Upper lobe of left lung (tissue), 6 donors: ENCODE data around the gene SRC. TPM values are rescaled to one million over a fixed set of nuclear protein-coding genes. Genes with fewer than 3 reads are reported as not detected.

Experiments
- ATAC-seq, 2 donors: fragments of 200-7000 bp; cut with Tn5 transposase; one replicate each; pipeline ENCODE4 v1.9.1; 2022; ENCODE audit warnings: mild to moderate bottlenecking in 2 of 2, moderate library complexity in 2 of 2; ENCODE audit not compliant: low FRiP score in 2 of 2
- DNase-seq, 2 donors: peaks; one replicate each; pipeline ENCODE4 v3.0.0-alpha.2; 2019 to 2020
- H3K27ac ChIP-seq, 4 donors: fragments of 200-600 bp; sonication (generic); one replicate each; pipeline ENCODE4 v1.5.1; 2016 to 2019
- H3K27me3 ChIP-seq, 4 donors: fragments of 200-600 bp; sonication (generic); one replicate each; pipeline ENCODE4 v1.5.1; 2017 to 2019
- H3K36me3 ChIP-seq, 4 donors: fragments of 200-600 bp; sonication (generic); one replicate each; pipeline ENCODE4 v1.5.1; 2016 to 2019
- H3K4me1 ChIP-seq, 4 donors: fragments of 200-600 bp; sonication (generic); one replicate each; pipeline ENCODE4 v1.5.1; 2018 to 2019
- H3K4me3 ChIP-seq, 4 donors: fragments of 200-600 bp; sonication (generic); one replicate each; pipeline ENCODE4 v1.5.1; 2017 to 2019; ENCODE audit warnings: mild to moderate bottlenecking in 2 of 4, moderate library complexity in 1 of 4
- H3K9me3 ChIP-seq, 4 donors: fragments of 200-600 bp; sonication (generic); one replicate each; pipeline ENCODE4 v1.5.1; 2018 to 2019
- EP300 ChIP-seq, 4 donors: sonication (generic); formaldehyde crosslinking; IDR thresholded peaks; one replicate each; pipeline ENCODE4 v1.5.1; 2017; ENCODE audit warnings: antibody characterized with exemption in 4 of 4, control low read depth in 2 of 4
- POLR2A ChIP-seq, 4 donors: fragments of 450-650 bp; IDR thresholded peaks; one replicate each; pipeline ENCODE4 v1.5.1; 2016 to 2017; ENCODE audit warnings: antibody characterized with exemption in 4 of 4, mild to moderate bottlenecking in 2 of 4
- POLR2AphosphoS5 ChIP-seq, 2 donors: sonication (generic); formaldehyde crosslinking; IDR thresholded peaks; one replicate each; pipeline ENCODE4 v1.5.1; 2017; ENCODE audit warnings: antibody characterized with exemption in 2 of 2
- WGBS, 2 donors: methylation state at CpG; one replicate each; pipeline ENCODE4 v1.1.5; 2017 to 2018; 5-methylcytosine and 5-hydroxymethylcytosine counted together
- total RNA-seq, 6 donors: library from RNA; depleted of rRNA in 4 of 6; stranded (reverse); fragments of >200 nt in 4 of 6; gene quantifications; one replicate each; pipeline versions ENCODE4 v1.1.0 to v1.2.1, GENCODE V29; 2016 to 2021
- TF ChIP-seq, protein P1 (sequence below), 6 experiments: fragments of 450-650 bp in 4 of 6; fragments of 200-600 bp in 2 of 6; sonication (generic) in 2 of 6; IDR thresholded peaks; one replicate each; pipeline ENCODE4 v1.5.1; 2016 to 2019; ENCODE audit warnings: antibody characterized with exemption in 6 of 6
- donor health status: DM: no; HTN: no; CAD: no; lungs with moderate emphysema.
- donor health status: DM: no; HTN: yes; CAD: no; lungs with severe emphysema.

SRC gene
- total RNA-seq, 6 donors from 2014 or later, result 31.1 to 115 (median 66.8) TPM

DNA sequence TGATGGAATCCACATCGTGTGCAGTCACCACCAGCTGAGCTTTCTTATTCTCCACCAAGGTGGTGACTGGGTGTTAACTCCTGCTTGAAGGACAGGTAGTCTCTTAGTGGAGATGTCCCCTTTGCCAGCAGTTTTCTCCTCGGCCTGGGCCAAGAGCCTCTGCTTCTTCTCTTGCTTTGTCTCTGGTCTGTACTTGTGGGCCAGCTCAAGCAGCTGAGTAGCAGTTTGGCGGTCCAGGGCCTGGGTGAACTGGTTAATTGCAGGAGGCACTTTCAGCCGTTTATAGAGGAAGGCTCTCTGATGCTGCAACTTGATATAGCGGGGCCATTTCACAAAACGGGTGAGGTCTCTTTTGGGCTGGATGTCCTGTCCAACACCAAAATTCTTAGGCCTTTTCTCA lies 99.1 kb downstream of the SRC start:
- no peak overlapping the region for H3K27ac ChIP-seq
- DNase-seq (no peak), ATAC-seq (no peak)
- no peak overlapping the region for H3K4me3 ChIP-seq
- no peak for TF ChIP-seq POLR2AphosphoS5 (IDR thresholded peaks at IDR 0.05)
- no peak for TF ChIP-seq EP300 (IDR thresholded peaks at IDR 0.05)
- no peak for TF ChIP-seq POLR2A (IDR thresholded peaks at IDR 0.05)
- TF ChIP-seq, protein P1, sequence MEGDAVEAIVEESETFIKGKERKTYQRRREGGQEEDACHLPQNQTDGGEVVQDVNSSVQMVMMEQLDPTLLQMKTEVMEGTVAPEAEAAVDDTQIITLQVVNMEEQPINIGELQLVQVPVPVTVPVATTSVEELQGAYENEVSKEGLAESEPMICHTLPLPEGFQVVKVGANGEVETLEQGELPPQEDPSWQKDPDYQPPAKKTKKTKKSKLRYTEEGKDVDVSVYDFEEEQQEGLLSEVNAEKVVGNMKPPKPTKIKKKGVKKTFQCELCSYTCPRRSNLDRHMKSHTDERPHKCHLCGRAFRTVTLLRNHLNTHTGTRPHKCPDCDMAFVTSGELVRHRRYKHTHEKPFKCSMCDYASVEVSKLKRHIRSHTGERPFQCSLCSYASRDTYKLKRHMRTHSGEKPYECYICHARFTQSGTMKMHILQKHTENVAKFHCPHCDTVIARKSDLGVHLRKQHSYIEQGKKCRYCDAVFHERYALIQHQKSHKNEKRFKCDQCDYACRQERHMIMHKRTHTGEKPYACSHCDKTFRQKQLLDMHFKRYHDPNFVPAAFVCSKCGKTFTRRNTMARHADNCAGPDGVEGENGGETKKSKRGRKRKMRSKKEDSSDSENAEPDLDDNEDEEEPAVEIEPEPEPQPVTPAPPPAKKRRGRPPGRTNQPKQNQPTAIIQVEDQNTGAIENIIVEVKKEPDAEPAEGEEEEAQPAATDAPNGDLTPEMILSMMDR (IDR thresholded peaks at IDR 0.05), result no peak
- WGBS, 2 donors, result 76 to 79% methylated on average over 6 of the region's 6 CpGs
- no peaks in the 10 kb centered on the region for H3K27me3 ChIP-seq
- no peaks in the 10 kb centered on the region for H3K36me3 ChIP-seq
- no peaks in the 10 kb centered on the region for H3K4me1 ChIP-seq
- no peaks in the 10 kb centered on the region for H3K9me3 ChIP-seq

DNA sequence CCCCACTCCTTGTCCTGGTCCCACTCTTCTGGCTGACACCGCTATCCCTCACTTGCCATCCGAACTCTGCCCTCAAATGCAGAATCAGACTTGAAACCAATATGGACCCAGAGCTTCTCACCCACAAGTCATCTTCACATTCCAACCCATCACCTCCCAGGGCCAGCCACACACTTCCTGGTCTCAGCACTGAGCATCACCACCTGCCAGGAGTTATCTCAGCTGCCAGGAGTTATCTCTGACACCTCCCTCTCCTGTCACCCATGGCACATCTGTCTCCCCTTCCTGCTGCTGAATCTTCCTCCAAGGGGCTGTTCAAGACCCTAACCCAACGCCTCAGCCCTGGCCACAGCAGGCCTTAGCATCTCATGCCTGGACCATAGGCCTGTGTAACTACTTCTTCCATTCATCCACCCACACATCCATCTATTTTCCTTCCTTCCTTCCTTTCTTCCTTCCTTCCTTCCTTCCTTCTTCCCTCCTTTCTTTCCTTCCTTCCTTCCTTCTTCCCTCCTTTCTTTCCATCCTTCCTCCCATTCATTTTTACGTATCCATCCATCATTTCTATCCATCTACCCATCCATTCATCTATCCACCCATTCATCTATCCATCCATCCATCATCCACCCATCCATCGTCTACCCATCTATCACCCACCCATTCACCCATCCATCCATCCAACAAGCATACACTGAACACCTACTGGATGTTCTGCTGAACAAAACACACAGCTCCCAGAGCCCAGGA lies 100.5 kb downstream of the SRC start:
- TF ChIP-seq, protein P1 (IDR thresholded peaks at IDR 0.05), result no peak
- TF ChIP-seq EP300 (IDR thresholded peaks at IDR 0.05), result no peak
- TF ChIP-seq POLR2A (IDR thresholded peaks at IDR 0.05), result no peak
- TF ChIP-seq POLR2AphosphoS5 (IDR thresholded peaks at IDR 0.05), result no peak
- Histone ChIP-seq H3K27ac (no peak overlapping the region), H3K27me3 (no peaks in the 10 kb centered on the region), H3K36me3 (no peaks in the 10 kb centered on the region), H3K4me3 (no peak overlapping the region), H3K4me1 (no peaks in the 10 kb centered on the region), H3K9me3 (no peaks in the 10 kb centered on the region)
- WGBS, 2 donors, result 76 to 86% methylated on average over 5 of the region's 5 CpGs
- ATAC-seq (no peak), DNase-seq (no peak)

DNA sequence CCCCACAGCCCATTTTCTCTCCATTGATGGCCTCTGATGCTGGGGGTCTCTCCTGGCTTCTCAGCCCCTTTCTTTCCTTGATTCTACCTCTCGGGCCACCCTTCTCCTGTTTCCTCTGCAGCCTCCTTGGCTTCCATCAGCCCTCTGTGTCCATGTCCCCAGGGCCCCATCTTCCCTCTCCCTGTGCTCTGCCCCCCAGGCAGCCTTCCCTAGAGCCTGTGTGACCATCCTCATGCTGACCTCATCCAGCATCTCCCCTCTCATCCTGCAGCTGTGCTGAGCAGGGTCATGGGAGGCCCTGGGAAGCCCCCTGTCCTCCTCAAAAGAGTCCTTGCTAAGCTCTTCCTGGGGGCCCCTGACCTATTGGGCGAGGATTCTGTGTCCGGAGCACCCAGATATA lies 101.7 kb downstream of the SRC start:
- H3K27me3 ChIP-seq, result no peaks in the 10 kb centered on the region
- ATAC-seq, result no peak
- no peak for TF ChIP-seq EP300 (IDR thresholded peaks at IDR 0.05)
- no peak for TF ChIP-seq POLR2A (IDR thresholded peaks at IDR 0.05)
- no peak for TF ChIP-seq POLR2AphosphoS5 (IDR thresholded peaks at IDR 0.05)
- TF ChIP-seq, protein P1 (IDR thresholded peaks at IDR 0.05), result no peak
- H3K4me1 ChIP-seq, result no peaks in the 10 kb centered on the region
- H3K36me3 ChIP-seq, result no peaks in the 10 kb centered on the region
- H3K9me3 ChIP-seq, result no peaks in the 10 kb centered on the region
- WGBS, 2 donors, result 87 to 94% methylated on average over 3 of the region's 3 CpGs
- no peak for DNase-seq
- H3K4me3 ChIP-seq, result no peak overlapping the region
- no peak overlapping the region for H3K27ac ChIP-seq

DNA sequence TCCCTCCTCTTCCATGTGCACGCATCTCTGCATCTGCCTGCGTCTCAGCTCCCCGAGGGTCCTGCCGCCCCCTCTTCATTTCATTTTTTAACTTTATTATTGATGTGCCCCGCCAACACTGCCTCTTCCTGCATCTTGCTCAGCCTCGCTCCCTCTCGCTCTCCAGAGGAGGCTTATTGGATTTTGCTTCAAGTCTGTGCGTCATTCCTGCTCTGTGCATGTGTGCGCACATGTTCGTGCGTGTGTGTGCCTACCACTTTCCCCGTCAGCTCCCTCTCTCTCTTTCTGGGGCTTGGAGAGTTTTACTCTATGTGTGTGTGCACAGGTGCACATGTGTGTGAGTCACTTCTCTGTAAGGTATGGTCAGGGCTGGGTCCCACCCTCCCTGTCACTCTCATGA lies 103.3 kb downstream of the SRC start:
- Histone ChIP-seq H3K4me1 (no peaks in the 10 kb centered on the region), H3K4me3 (no peak overlapping the region), H3K27me3 (no peaks in the 10 kb centered on the region), H3K36me3 (no peaks in the 10 kb centered on the region), H3K9me3 (peaks cover 0 to 3% (median 0%) of the 10 kb centered on the region in 4 donors), H3K27ac (no peak overlapping the region)
- DNase-seq, result no peak
- TF ChIP-seq, protein P1 (IDR thresholded peaks at IDR 0.05), result no peak
- TF ChIP-seq EP300 (IDR thresholded peaks at IDR 0.05) (no peak), POLR2A (IDR thresholded peaks at IDR 0.05) (no peak), POLR2AphosphoS5 (IDR thresholded peaks at IDR 0.05) (no peak)
- 84 to 85% methylated on average over 12 of the region's 12 CpGs for WGBS, 2 donors
- ATAC-seq, result no peak

DNA sequence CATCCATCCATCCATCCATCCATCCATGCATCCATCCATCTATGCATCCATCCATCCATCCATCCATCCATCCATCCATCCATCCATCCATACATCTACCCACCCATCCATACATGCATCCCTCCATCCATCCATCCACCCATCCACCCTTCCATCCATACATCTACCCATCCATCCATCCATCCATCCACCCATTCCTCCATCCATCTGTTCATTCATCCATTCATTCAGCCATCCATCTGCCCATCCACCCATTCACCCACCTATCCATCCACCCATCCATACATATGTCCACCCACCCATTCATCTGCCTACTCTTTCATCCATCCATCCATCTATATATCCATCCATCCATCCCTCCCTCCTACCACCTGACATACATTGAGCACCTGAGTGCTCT lies 104.4 kb downstream of the SRC start:
- ATAC-seq, result no peak
- H3K9me3 ChIP-seq, result peaks cover 0 to 7% (median 4%) of the 10 kb centered on the region in 4 donors
- H3K4me1 ChIP-seq, result no peaks in the 10 kb centered on the region
- no peak overlapping the region for H3K27ac ChIP-seq
- no peaks in the 10 kb centered on the region for H3K36me3 ChIP-seq
- DNase-seq, result no peak
- TF ChIP-seq EP300 (IDR thresholded peaks at IDR 0.05) (no peak), POLR2AphosphoS5 (IDR thresholded peaks at IDR 0.05) (no peak), POLR2A (IDR thresholded peaks at IDR 0.05) (no peak)
- TF ChIP-seq, protein P1 (IDR thresholded peaks at IDR 0.05), result no peak
- H3K27me3 ChIP-seq, result no peaks in the 10 kb centered on the region
- no peak overlapping the region for H3K4me3 ChIP-seq
